ENCODE results near the gene LPCAT2. TPM values are rescaled to one million over a fixed set of nuclear protein-coding genes. Genes with fewer than 3 reads are reported as not detected.

The LPCAT2 gene
- total RNA-seq, 2 experiments from 2014 or later: not detected

- Histone ChIP-seq H2AFZ (ENCODE audit: low read length) (no peak overlapping the region), H3K79me2 (ENCODE audit: insufficient read depth, low read depth, low read length) (no peaks in the 10 kb centered on the region), H3K4me3 (ENCODE audit: low read depth, low read length, poor library complexity, severe bottlenecking) (no peak overlapping the region), H3K36me3 (ENCODE audit: insufficient read depth, low read length) (no peaks in the 10 kb centered on the region), H3K4me1 (ENCODE audit: insufficient read depth, low read length, poor library complexity, severe bottlenecking) (no peaks in the 10 kb centered on the region), H3K4me2 (ENCODE audit: low read length) (no peak overlapping the region), H4K20me1 (ENCODE audit: insufficient read depth, low read length) (no peaks in the 10 kb centered on the region), H3K9me3 (ENCODE audit: low read length) (no peaks in the 10 kb centered on the region), H3K27ac (ENCODE audit: low read depth, low read length, poor library complexity, severe bottlenecking) (no peak overlapping the region), H3K9me2 (ENCODE audit: insufficient read depth, low read length) (no peaks in the 10 kb centered on the region)
- no peak for TF ChIP-seq EZH2phosphoT487 (IDR thresholded peaks at IDR 0.05; ENCODE audit: borderline replicate concordance, low read depth, low read length)
- TF ChIP-seq, protein P1, sequence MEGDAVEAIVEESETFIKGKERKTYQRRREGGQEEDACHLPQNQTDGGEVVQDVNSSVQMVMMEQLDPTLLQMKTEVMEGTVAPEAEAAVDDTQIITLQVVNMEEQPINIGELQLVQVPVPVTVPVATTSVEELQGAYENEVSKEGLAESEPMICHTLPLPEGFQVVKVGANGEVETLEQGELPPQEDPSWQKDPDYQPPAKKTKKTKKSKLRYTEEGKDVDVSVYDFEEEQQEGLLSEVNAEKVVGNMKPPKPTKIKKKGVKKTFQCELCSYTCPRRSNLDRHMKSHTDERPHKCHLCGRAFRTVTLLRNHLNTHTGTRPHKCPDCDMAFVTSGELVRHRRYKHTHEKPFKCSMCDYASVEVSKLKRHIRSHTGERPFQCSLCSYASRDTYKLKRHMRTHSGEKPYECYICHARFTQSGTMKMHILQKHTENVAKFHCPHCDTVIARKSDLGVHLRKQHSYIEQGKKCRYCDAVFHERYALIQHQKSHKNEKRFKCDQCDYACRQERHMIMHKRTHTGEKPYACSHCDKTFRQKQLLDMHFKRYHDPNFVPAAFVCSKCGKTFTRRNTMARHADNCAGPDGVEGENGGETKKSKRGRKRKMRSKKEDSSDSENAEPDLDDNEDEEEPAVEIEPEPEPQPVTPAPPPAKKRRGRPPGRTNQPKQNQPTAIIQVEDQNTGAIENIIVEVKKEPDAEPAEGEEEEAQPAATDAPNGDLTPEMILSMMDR (conservative IDR thresholded peaks at IDR 0.05; ENCODE audit: low read length): no peak
- no TSS peak for BruUV-seq (replicated peaks)
- DNase-seq (ENCODE audit: low spot score): no peak
- POLR2A ChIA-PET: no interaction called here
- CTCF ChIA-PET (ENCODE audit: unreplicated experiment): no interaction called here
- intact Hi-C loops (cut with micrococcal nuclease; ENCODE audit: unreplicated experiment): no loop called here
Measured at GRCh38 chr16:55592306-55592705, 83.4 kb downstream of the LPCAT2 start.

- intact Hi-C loops (cut with micrococcal nuclease; ENCODE audit: unreplicated experiment): no loop called here
- Histone ChIP-seq H3K9me3 (ENCODE audit: low read length) (no peaks in the 10 kb centered on the region), H3K4me1 (ENCODE audit: insufficient read depth, low read length, poor library complexity, severe bottlenecking) (no peaks in the 10 kb centered on the region), H2AFZ (ENCODE audit: low read length) (no peak overlapping the region), H3K79me2 (ENCODE audit: insufficient read depth, low read depth, low read length) (no peaks in the 10 kb centered on the region), H3K9me2 (ENCODE audit: insufficient read depth, low read length) (no peaks in the 10 kb centered on the region), H3K27ac (ENCODE audit: low read depth, low read length, poor library complexity, severe bottlenecking) (no peak overlapping the region), H4K20me1 (ENCODE audit: insufficient read depth, low read length) (no peaks in the 10 kb centered on the region), H3K4me3 (ENCODE audit: low read depth, low read length, poor library complexity, severe bottlenecking) (no peak overlapping the region), H3K36me3 (ENCODE audit: insufficient read depth, low read length) (no peaks in the 10 kb centered on the region), H3K4me2 (ENCODE audit: low read length) (no peak overlapping the region)
- TF ChIP-seq, protein P1 (conservative IDR thresholded peaks at IDR 0.05; ENCODE audit: low read length): no peak
- BruUV-seq (replicated peaks): no TSS peak
- ChIA-PET POLR2A (no interaction called here), CTCF (ENCODE audit: unreplicated experiment) (no interaction called here)
- DNase-seq (ENCODE audit: low spot score): no peak
Measured at GRCh38 chr16:55597928-55598327, 89.1 kb downstream of the LPCAT2 start.

GRCh38 chr16:55605754-55606336 lies 97.0 kb downstream of the LPCAT2 start:
- Histone ChIP-seq H4K20me1 (ENCODE audit: insufficient read depth, low read length) (no peaks in the 10 kb centered on the region), H2AFZ (ENCODE audit: low read length) (no peak overlapping the region), H3K4me3 (ENCODE audit: low read depth, low read length, poor library complexity, severe bottlenecking) (no peak overlapping the region), H3K4me1 (ENCODE audit: insufficient read depth, low read length, poor library complexity, severe bottlenecking) (no peaks in the 10 kb centered on the region), H3K4me2 (ENCODE audit: low read length) (no peak overlapping the region), H3K9me3 (ENCODE audit: low read length) (no peaks in the 10 kb centered on the region), H3K36me3 (ENCODE audit: insufficient read depth, low read length) (no peaks in the 10 kb centered on the region), H3K79me2 (ENCODE audit: insufficient read depth, low read depth, low read length) (no peaks in the 10 kb centered on the region), H3K9me2 (ENCODE audit: insufficient read depth, low read length) (no peaks in the 10 kb centered on the region), H3K27ac (ENCODE audit: low read depth, low read length, poor library complexity, severe bottlenecking) (no peak overlapping the region)
- intact Hi-C loops (cut with micrococcal nuclease; ENCODE audit: unreplicated experiment): no loop called here
- ChIA-PET CTCF (ENCODE audit: unreplicated experiment) (no interaction called here), POLR2A (no interaction called here)
- DNase-seq (ENCODE audit: low spot score): no peak
- TF ChIP-seq, protein P1 (conservative IDR thresholded peaks at IDR 0.05; ENCODE audit: low read length): no peak
- TF ChIP-seq EZH2phosphoT487 (IDR thresholded peaks at IDR 0.05; ENCODE audit: borderline replicate concordance, low read depth, low read length): no peak
- BruUV-seq (replicated peaks): no TSS peak

All from OCI-LY7 (cell line).